ENCODE data around the gene RBM27. TPM values are rescaled to one million over a fixed set of nuclear protein-coding genes. Genes with fewer than 3 reads are reported as not detected.

The RBM27 gene
- polyA plus RNA-seq, 3 donors: 2.5 to 6.2 (median 3.9) TPM

DNA sequence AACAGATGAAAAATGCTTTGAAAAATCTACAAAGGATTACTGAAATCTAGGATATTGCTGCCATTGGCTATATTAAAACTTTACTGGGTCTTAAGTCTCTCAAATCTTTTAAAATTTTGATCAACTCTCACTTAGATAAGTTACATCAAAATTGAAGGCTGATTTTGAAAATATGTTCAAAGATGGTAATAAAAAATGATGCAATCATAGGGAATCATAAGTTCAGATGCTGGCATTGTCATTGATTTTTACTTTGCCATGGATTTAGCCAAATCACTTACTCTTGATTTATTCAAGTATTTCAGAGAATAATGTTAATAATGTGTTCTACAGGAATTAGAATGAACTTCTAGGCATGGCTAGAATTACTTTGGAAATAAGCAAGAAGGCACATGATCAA lies 45.1 kb upstream of the RBM27 start:
- H3K4me3 Mint-ChIP-seq: no peak overlapping the region
- no peak overlapping the region for H3K27ac ChIP-seq (ENCODE audit: low read depth in 1 of 2, low read length in 2 of 2)
- no peak overlapping the region for H3K9ac ChIP-seq (ENCODE audit: insufficient read depth, low read length, poor library complexity, severe bottlenecking)
- no peaks in the 10 kb centered on the region for H3K4me1 ChIP-seq (ENCODE audit: control insufficient read depth in 1 of 2, insufficient read depth in 2 of 2, low read length in 2 of 2)
- no peak overlapping the region for H3K4me3 ChIP-seq (replicated peaks in 1 of 3; ENCODE audit: low read depth in 2 of 3, low read length in 3 of 3)
- H2AFZ ChIP-seq (ENCODE audit: insufficient read depth, low read depth, low read length, poor library complexity, severe bottlenecking): no peak overlapping the region
- no peaks in the 10 kb centered on the region for H3K79me2 ChIP-seq (ENCODE audit: insufficient read depth, low read length)
- peaks cover 67 to 76% of the 10 kb centered on the region in 2 donors for H3K36me3 Mint-ChIP-seq
- intact Hi-C loops (cut with micrococcal nuclease): loop anchor here in 1 of 2 donors (10.0 kb wide), 1 partner anchor 117 kb away; no protein-coding TSS in a partner anchor
- H3K4me1 Mint-ChIP-seq: no peaks in the 10 kb centered on the region
- H3K9me3 ChIP-seq (replicated peaks in 1 of 2; ENCODE audit: control insufficient read depth in 1 of 2, insufficient read depth in 1 of 2, low read length in 2 of 2): no peaks in the 10 kb centered on the region
- no peaks in the 10 kb centered on the region for H3K27me3 ChIP-seq (ENCODE audit: control insufficient read depth in 2 of 2, insufficient read depth in 2 of 2, low read length in 2 of 2)
- H3K9me3 Mint-ChIP-seq: no peaks in the 10 kb centered on the region
- DNase-seq: no peak
- H3K27ac Mint-ChIP-seq: no peak overlapping the region
- H3K36me3 ChIP-seq (replicated peaks in 1 of 2; ENCODE audit: control insufficient read depth in 1 of 2, insufficient read depth in 2 of 2, low read length in 2 of 2): peaks cover 78 to 98% of the 10 kb centered on the region in 2 donors
- H3K4me2 ChIP-seq (replicated peaks; ENCODE audit: extremely low read depth, low read length, poor library complexity, severe bottlenecking): no peak overlapping the region
- no peak for TF ChIP-seq CTCF (IDR thresholded peaks at IDR 0.05)
- no peaks in the 10 kb centered on the region for H4K20me1 ChIP-seq (ENCODE audit: insufficient read depth, low read length)
- H3K27me3 Mint-ChIP-seq (ENCODE audit: low read depth in 3 of 3): no peaks in the 10 kb centered on the region

DNA sequence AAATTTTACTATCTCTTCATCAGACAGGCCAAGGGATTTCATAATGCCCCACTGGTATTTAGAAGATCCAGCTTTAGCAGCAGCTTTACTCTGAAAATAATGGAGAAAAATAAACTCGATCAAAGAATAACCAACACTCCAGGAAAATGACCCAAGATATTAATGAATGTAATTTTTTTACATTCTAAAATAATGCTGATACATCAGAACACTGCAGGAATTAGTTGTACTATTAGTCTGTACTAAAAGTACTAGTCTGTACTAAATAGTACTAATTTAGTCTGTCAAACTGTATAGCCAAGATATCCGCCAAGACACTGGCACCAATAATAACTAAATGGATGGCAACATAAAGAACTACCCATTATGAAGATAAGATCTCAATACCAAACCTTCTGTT lies 39.0 kb upstream of the RBM27 start:
- Mint-ChIP-seq H3K9me3 (no peaks in the 10 kb centered on the region), H3K36me3 (peaks cover 69 to 84% of the 10 kb centered on the region in 2 donors), H3K27ac (no peak overlapping the region), H3K4me3 (no peak overlapping the region), H3K4me1 (no peaks in the 10 kb centered on the region), H3K27me3 (ENCODE audit: low read depth in 3 of 3) (peaks cover 0 to 1% (median 0%) of the 10 kb centered on the region in 3 donors)
- Histone ChIP-seq H3K79me2 (ENCODE audit: insufficient read depth, low read length) (no peaks in the 10 kb centered on the region), H3K4me3 (replicated peaks in 1 of 3; ENCODE audit: low read depth in 2 of 3, low read length in 3 of 3) (no peak overlapping the region), H3K9me3 (replicated peaks in 1 of 2; ENCODE audit: control insufficient read depth in 1 of 2, insufficient read depth in 1 of 2, low read length in 2 of 2) (no peaks in the 10 kb centered on the region), H3K4me1 (ENCODE audit: control insufficient read depth in 1 of 2, insufficient read depth in 2 of 2, low read length in 2 of 2) (no peaks in the 10 kb centered on the region), H2AFZ (ENCODE audit: insufficient read depth, low read depth, low read length, poor library complexity, severe bottlenecking) (no peak overlapping the region), H3K36me3 (replicated peaks in 1 of 2; ENCODE audit: control insufficient read depth in 1 of 2, insufficient read depth in 2 of 2, low read length in 2 of 2) (peaks cover 75 to 94% of the 10 kb centered on the region in 2 donors), H3K27ac (ENCODE audit: low read depth in 1 of 2, low read length in 2 of 2) (no peak overlapping the region), H3K27me3 (ENCODE audit: control insufficient read depth in 2 of 2, insufficient read depth in 2 of 2, low read length in 2 of 2) (no peaks in the 10 kb centered on the region), H3K4me2 (replicated peaks; ENCODE audit: extremely low read depth, low read length, poor library complexity, severe bottlenecking) (no peak overlapping the region), H4K20me1 (ENCODE audit: insufficient read depth, low read length) (no peaks in the 10 kb centered on the region), H3K9ac (ENCODE audit: insufficient read depth, low read length, poor library complexity, severe bottlenecking) (no peak overlapping the region)
- DNase-seq: no peak
- intact Hi-C loops (cut with micrococcal nuclease): loop anchor here in 1 of 2 donors (10.0 kb wide), 1 partner anchor 110 kb away; no protein-coding TSS in a partner anchor
- no peak for TF ChIP-seq CTCF (IDR thresholded peaks at IDR 0.05)
- no CpG with 5 or more reads among the region's 2 CpGs for WGBS (ENCODE audit: insufficient coverage)
